Mesendoderm (in vitro differentiated cells): ENCODE measurements around the gene COL13A1.

Experiments
- DNase-seq: peaks from one replicate; pipeline ENCODE4 v3.0.0; 2013
- H2AK5ac ChIP-seq: 2 replicates; pipeline ENCODE4 v1.6.1; 2013; ENCODE audit warnings: low read length, inconsistent platforms
- H2BK120ac ChIP-seq: 2 replicates; pipeline ENCODE4 v1.6.1; 2013; ENCODE audit warnings: low read depth, mild to moderate bottlenecking, low read length, moderate library complexity, mixed read lengths
- H2BK15ac ChIP-seq: replicated peaks from 2 replicates; pipeline ENCODE4 v1.6.1; 2013; ENCODE audit warnings: low read depth, mild to moderate bottlenecking, moderate library complexity
- H2BK5ac ChIP-seq: 2 replicates; pipeline ENCODE4 v1.6.1; 2013; ENCODE audit warnings: low read length, inconsistent platforms
- H3K18ac ChIP-seq: 2 replicates; pipeline ENCODE4 v1.6.1; 2013; ENCODE audit warnings: mild to moderate bottlenecking, low read length, mixed read lengths
- H3K23ac ChIP-seq: one replicate; pipeline ENCODE4 v1.6.1; 2013; ENCODE audit warnings: low read length
- H3K27ac ChIP-seq: 2 replicates; pipeline ENCODE4 v1.5.1; 2013; ENCODE audit warnings: low read depth, mild to moderate bottlenecking, inconsistent platforms, low read length, moderate library complexity
- H3K27me3 ChIP-seq: 2 replicates; pipeline ENCODE4 v1.6.1; 2013; ENCODE audit warnings: low read length, control low read depth, mild to moderate bottlenecking, inconsistent platforms; ENCODE audit not compliant: insufficient read depth, poor library complexity
- H3K36me3 ChIP-seq: 2 replicates; pipeline ENCODE4 v1.6.1; 2013; ENCODE audit warnings: low read length, inconsistent platforms; ENCODE audit not compliant: control insufficient read depth, insufficient read depth
- H3K4ac ChIP-seq: one replicate; pipeline ENCODE4 v1.6.1; 2013; ENCODE audit warnings: low read depth, mild to moderate bottlenecking, low read length, moderate library complexity
- H3K4me1 ChIP-seq: 2 replicates; pipeline ENCODE4 v1.6.1; 2013; ENCODE audit warnings: low read depth, low read length, inconsistent platforms; ENCODE audit not compliant: control insufficient read depth
- H3K4me2 ChIP-seq: 2 replicates; pipeline ENCODE4 v1.6.1; 2013; ENCODE audit warnings: low read length
- H3K4me3 ChIP-seq: 2 replicates; pipeline ENCODE4 v1.5.1; 2013; ENCODE audit warnings: mild to moderate bottlenecking, low read length
- H3K56ac ChIP-seq: one replicate; pipeline ENCODE4 v1.6.1; 2013; ENCODE audit warnings: low read length
- H3K79me1 ChIP-seq: 2 replicates; pipeline ENCODE4 v1.6.1; 2013; ENCODE audit warnings: low read length, inconsistent platforms
- H3K79me2 ChIP-seq: 2 replicates; pipeline ENCODE4 v1.6.1; 2013; ENCODE audit warnings: mild to moderate bottlenecking, low read length; ENCODE audit not compliant: control insufficient read depth, insufficient read depth
- H3K9ac ChIP-seq: 2 replicates; pipeline ENCODE4 v1.6.1; 2013; ENCODE audit warnings: low read length, inconsistent platforms
- H4K5ac ChIP-seq: one replicate; pipeline ENCODE4 v1.6.1; 2013; ENCODE audit warnings: low read length
- H4K8ac ChIP-seq: one replicate; pipeline ENCODE4 v1.6.1; 2013; ENCODE audit warnings: low read depth, mild to moderate bottlenecking, control low read depth, low read length, moderate library complexity
- WGBS: extraction: QIAGEN DNeasy Blood & Tissue Kit; methylation state at CpG from one replicate; pipeline ENCODE4 v1.1.7; 2013; ENCODE audit warnings: low lambda C conversion rate, missing lambda C conversion rate; ENCODE audit not compliant: insufficient coverage; ENCODE audit errors: extremely low coverage; 5-methylcytosine and 5-hydroxymethylcytosine counted together

Gene COL13A1

GRCh38 chr10:69959911-69960310 lies 158.2 kb downstream of the COL13A1 start:
- no peak overlapping the region for H4K8ac ChIP-seq
- no peak overlapping the region for H3K18ac ChIP-seq
- H2AK5ac ChIP-seq: no peak overlapping the region
- no peak overlapping the region for H3K4me2 ChIP-seq
- peaks cover 11% of the 10 kb centered on the region for H3K4me1 ChIP-seq
- no peak overlapping the region for H3K4ac ChIP-seq
- H3K23ac ChIP-seq: no peak overlapping the region
- WGBS: no CpG with 5 or more reads among the region's 8 CpGs
- no peak overlapping the region for H3K27ac ChIP-seq
- no peak overlapping the region for H4K5ac ChIP-seq
- H2BK120ac ChIP-seq: no peak overlapping the region
- no peak overlapping the region for H3K4me3 ChIP-seq
- no peaks in the 10 kb centered on the region for H3K27me3 ChIP-seq
- H3K79me2 ChIP-seq: no peaks in the 10 kb centered on the region
- H3K36me3 ChIP-seq: no peaks in the 10 kb centered on the region
- no peaks in the 10 kb centered on the region for H3K79me1 ChIP-seq
- H3K9ac ChIP-seq: no peak overlapping the region
- no peak overlapping the region for H2BK5ac ChIP-seq
- H3K56ac ChIP-seq: no peak overlapping the region
- no peak overlapping the region for H2BK15ac ChIP-seq
- no peak for DNase-seq

- no peak overlapping the region for H3K23ac ChIP-seq
- WGBS: no CpG with 5 or more reads among the region's 4 CpGs
- no peak for DNase-seq
Measured at GRCh38 chr10:69960606-69960987, 158.9 kb downstream of the COL13A1 start.

GRCh38 chr10:69960988-69961880 lies 159.5 kb downstream of the COL13A1 start:
- Histone ChIP-seq H3K27ac (no peak overlapping the region), H3K79me1 (no peaks in the 10 kb centered on the region), H3K36me3 (no peaks in the 10 kb centered on the region), H2AK5ac (no peak overlapping the region), H3K27me3 (no peaks in the 10 kb centered on the region), H3K79me2 (no peaks in the 10 kb centered on the region), H3K23ac (no peak overlapping the region), H2BK5ac (no peak overlapping the region), H4K8ac (no peak overlapping the region), H3K4me3 (no peak overlapping the region), H3K4me1 (peaks cover 11% of the 10 kb centered on the region), H4K5ac (no peak overlapping the region), H3K4ac (no peak overlapping the region), H3K9ac (no peak overlapping the region), H2BK15ac (no peak overlapping the region), H3K18ac (no peak overlapping the region), H3K4me2 (no peak overlapping the region), H2BK120ac (no peak overlapping the region), H3K56ac (no peak overlapping the region)
- DNase-seq: peak; percentile 19
- WGBS: no CpG with 5 or more reads among the region's 12 CpGs

More at GRCh38 chr10:69960606-69960987, 158.9 kb downstream of the COL13A1 start:
- Histone ChIP-seq H3K4me3 (no peak overlapping the region), H4K5ac (no peak overlapping the region), H3K79me1 (no peaks in the 10 kb centered on the region), H2BK15ac (no peak overlapping the region), H3K36me3 (no peaks in the 10 kb centered on the region), H2AK5ac (no peak overlapping the region), H3K56ac (no peak overlapping the region), H3K79me2 (no peaks in the 10 kb centered on the region), H3K27ac (no peak overlapping the region), H3K4me1 (peaks cover 11% of the 10 kb centered on the region), H3K4ac (no peak overlapping the region), H4K8ac (no peak overlapping the region), H3K9ac (no peak overlapping the region), H3K4me2 (no peak overlapping the region), H3K18ac (no peak overlapping the region), H3K27me3 (no peaks in the 10 kb centered on the region), H2BK120ac (no peak overlapping the region), H2BK5ac (no peak overlapping the region)

- Histone ChIP-seq H3K27me3 (no peaks in the 10 kb centered on the region), H3K79me2 (no peaks in the 10 kb centered on the region), H3K4me3 (no peak overlapping the region), H3K9ac (peak overlapping the region; percentile 6), H3K56ac (peak overlapping the region; percentile 44), H3K23ac (no peak overlapping the region), H2BK5ac (no peak overlapping the region), H3K18ac (no peak overlapping the region), H3K79me1 (no peaks in the 10 kb centered on the region), H3K4me2 (no peak overlapping the region), H2BK120ac (no peak overlapping the region), H3K27ac (no peak overlapping the region), H2BK15ac (no peak overlapping the region), H2AK5ac (no peak overlapping the region), H4K5ac (no peak overlapping the region), H4K8ac (no peak overlapping the region), H3K36me3 (no peaks in the 10 kb centered on the region), H3K4ac (no peak overlapping the region), H3K4me1 (peaks cover 11% of the 10 kb centered on the region)
- DNase-seq: no peak
- WGBS: no CpG with 5 or more reads among the region's 17 CpGs
Measured at GRCh38 chr10:69961881-69962745, 160.4 kb downstream of the COL13A1 start.

- Histone ChIP-seq H3K27ac (no peak overlapping the region), H3K4me3 (no peak overlapping the region), H3K27me3 (no peaks in the 10 kb centered on the region), H4K8ac (no peak overlapping the region), H3K56ac (peak overlapping the region; percentile 44), H3K18ac (no peak overlapping the region), H2BK15ac (no peak overlapping the region), H3K36me3 (no peaks in the 10 kb centered on the region), H3K79me2 (no peaks in the 10 kb centered on the region), H3K4ac (no peak overlapping the region), H2BK120ac (no peak overlapping the region), H2AK5ac (peak overlapping the region; percentile 32), H3K4me1 (peaks cover 11% of the 10 kb centered on the region), H3K79me1 (no peaks in the 10 kb centered on the region), H3K9ac (peak overlapping the region; percentile 6), H3K4me2 (no peak overlapping the region), H3K23ac (no peak overlapping the region), H2BK5ac (no peak overlapping the region), H4K5ac (no peak overlapping the region)
- no CpG with 5 or more reads among the region's 3 CpGs for WGBS
- DNase-seq: no peak
Measured at GRCh38 chr10:69962746-69963135, 161.0 kb downstream of the COL13A1 start.
